GM20000 (cell line): ENCODE data around the gene ADD3.

Experiments used
- DNase-seq: peaks from one replicate; pipeline ENCODE4 v3.0.0; 2012; ENCODE audit warnings: low spot score
- CTCF ChIP-seq: IDR thresholded peaks from 2 replicates; pipeline ENCODE4 v1.5.1; 2012; ENCODE audit warnings: mild to moderate bottlenecking, control low read depth; ENCODE audit errors: extremely low read depth, missing control alignments

ADD3 gene

DNA sequence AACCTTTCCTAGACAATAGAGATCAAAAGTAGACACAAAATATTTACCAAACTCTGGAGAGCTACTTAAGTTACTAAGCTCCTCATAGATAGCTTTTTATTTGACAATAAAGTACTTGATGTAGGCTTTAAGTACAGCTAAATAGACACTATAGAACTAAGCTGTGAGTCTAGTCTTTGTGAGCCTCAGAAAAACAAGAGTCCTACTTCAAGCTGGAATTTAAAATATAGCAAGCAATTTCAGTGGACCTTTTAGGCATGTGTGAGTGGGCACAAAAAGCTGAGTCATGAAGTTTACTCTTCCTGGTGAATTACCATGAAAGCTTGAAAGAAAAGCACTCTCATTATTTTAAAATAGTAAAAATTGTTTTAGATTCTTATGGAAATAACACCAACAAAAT, 76.1 kb downstream of the ADD3 start:
- no peak for TF ChIP-seq CTCF
- DNase-seq = no peak

DNA sequence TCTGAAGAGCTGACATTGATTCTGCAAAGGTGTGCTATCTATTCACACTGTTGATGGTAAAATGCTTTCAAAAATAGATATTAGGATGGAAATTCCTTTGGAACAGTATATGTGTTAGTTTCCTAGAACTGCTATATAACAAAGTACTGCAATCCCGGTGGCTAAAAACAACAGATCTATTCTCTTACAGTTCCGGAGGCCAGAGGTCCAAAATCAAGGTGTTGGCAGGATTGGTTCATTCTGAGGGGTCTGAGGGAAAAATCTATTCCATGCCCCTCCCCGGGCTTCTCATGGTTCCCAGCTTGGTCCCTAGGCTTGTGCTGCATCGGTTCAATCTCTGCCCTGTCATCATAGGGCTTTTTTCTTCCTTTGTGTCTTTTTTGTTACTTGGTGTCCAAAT, 79.9 kb downstream of the ADD3 start:
- TF ChIP-seq CTCF = no peak
- no peak for DNase-seq

DNA sequence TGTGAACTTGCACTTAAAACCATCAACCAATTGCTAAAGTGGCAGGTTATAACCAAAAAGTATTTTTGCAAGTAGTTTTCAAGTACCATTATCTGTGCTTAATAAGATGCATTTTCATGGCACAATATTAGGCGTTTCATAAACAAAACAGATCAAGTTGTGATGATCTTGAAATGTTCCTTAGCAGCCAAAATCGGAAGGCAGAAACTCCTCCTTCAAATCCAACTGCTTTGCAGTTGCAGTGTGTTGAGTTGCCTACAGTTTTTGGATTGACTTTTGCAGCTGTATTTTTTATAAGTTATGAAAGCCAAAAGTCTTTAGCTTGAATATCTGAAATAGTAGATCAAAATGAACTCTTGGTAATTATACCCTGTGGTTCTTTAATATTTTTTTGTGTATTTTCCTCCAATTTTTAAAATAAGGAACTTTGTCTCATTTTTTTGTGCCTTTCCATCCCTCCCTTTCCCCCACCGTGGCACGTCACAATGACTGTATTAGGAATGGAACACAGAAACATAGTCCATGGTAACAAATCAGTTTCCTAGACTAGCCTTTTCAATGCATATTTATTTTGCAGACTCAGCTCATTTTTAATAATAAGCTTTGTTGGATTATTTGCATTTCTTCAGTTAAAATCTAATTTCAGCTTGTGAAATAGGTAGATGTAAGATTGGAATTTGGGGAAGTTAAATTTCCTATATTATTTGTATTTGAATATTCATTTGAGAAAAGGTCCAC, 80.8 kb downstream of the ADD3 start:
- DNase-seq = no peak
- TF ChIP-seq CTCF = no peak

DNA sequence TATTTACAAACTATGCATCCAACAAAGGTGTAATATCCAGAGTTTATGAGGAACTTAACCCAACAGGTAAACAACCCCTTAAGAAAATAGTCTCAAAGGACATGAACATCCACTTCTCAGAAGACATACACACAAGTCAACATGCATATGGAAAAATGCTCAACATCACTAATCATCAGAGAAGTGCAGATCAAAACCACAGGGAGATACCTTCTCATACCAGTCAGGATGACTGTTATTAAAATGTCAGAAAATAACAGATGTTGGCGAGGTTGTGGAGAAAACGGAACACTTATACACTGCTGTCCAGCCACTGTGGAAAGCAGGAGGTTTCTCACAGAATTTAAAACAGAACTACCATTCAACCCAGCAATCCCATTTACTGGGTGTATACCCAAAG, 84.0 kb downstream of the ADD3 start:
- DNase-seq = no peak
- no peak for TF ChIP-seq CTCF

GRCh38 chr10:110093722-110094121, 85.9 kb downstream of the ADD3 start:
- DNase-seq = no peak
- no peak for TF ChIP-seq CTCF

DNA sequence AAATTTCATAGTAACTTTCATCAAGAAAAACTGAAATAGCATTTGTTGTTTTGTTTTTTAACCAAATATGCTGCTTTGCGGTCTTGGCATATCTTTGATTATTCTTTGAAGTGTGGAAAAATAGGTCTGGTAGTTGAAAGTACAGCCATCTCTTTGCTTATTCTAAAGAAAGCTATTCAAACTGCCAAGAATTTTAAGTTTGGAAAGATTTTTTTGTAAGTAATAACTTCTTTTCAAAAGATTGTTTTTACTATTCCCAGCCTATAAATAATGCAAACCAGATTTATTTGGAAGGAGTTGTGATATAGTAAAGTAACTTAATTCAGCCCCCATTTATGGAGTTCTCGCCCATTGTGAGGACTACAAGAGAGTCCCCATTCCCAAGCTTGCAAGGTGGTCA, 87.0 kb downstream of the ADD3 start:
- DNase-seq = no peak

More for the DNA sequence above, 87.0 kb downstream of the ADD3 start:
- no peak for TF ChIP-seq CTCF
